ENCODE measurements around the gene UGT1A9.

DNA sequence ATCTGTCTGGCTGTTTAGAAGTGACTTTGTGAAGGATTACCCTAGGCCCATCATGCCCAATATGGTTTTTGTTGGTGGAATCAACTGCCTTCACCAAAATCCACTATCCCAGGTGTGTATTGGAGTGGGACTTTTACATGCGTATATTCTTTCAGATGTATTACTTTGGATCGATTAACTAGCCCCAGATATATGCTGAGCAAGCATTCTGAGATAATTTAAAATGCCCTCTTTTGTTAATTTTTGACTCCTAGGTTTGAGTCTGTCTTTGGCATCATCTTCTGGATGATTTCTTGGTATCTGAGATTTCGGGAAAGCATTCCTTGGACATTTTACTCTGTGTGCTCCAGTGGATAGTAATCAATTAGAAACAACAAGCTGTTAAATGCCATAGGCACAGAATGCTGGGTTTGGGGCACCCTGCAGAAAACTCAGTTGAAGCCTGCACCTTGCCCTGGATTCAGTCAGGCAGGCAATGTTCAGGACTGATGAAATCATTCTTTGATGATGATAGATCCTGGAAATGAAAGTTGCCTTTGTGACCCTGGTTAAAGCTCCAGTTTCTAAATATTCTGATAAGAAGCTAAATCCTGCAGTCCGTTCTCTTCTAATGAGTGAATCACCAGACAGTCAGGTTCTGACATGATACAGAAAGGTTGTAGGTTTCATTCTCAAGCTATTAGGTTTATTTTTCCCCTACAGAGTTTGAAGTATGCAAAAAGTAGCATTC lies 89.5 kb downstream of the UGT1A9 start:
- TF ChIP-seq, protein P1, sequence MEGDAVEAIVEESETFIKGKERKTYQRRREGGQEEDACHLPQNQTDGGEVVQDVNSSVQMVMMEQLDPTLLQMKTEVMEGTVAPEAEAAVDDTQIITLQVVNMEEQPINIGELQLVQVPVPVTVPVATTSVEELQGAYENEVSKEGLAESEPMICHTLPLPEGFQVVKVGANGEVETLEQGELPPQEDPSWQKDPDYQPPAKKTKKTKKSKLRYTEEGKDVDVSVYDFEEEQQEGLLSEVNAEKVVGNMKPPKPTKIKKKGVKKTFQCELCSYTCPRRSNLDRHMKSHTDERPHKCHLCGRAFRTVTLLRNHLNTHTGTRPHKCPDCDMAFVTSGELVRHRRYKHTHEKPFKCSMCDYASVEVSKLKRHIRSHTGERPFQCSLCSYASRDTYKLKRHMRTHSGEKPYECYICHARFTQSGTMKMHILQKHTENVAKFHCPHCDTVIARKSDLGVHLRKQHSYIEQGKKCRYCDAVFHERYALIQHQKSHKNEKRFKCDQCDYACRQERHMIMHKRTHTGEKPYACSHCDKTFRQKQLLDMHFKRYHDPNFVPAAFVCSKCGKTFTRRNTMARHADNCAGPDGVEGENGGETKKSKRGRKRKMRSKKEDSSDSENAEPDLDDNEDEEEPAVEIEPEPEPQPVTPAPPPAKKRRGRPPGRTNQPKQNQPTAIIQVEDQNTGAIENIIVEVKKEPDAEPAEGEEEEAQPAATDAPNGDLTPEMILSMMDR (IDR thresholded peaks at IDR 0.05; ENCODE audit: insufficient read depth, low read length): no peak
- TF ChIP-seq, protein P2, sequence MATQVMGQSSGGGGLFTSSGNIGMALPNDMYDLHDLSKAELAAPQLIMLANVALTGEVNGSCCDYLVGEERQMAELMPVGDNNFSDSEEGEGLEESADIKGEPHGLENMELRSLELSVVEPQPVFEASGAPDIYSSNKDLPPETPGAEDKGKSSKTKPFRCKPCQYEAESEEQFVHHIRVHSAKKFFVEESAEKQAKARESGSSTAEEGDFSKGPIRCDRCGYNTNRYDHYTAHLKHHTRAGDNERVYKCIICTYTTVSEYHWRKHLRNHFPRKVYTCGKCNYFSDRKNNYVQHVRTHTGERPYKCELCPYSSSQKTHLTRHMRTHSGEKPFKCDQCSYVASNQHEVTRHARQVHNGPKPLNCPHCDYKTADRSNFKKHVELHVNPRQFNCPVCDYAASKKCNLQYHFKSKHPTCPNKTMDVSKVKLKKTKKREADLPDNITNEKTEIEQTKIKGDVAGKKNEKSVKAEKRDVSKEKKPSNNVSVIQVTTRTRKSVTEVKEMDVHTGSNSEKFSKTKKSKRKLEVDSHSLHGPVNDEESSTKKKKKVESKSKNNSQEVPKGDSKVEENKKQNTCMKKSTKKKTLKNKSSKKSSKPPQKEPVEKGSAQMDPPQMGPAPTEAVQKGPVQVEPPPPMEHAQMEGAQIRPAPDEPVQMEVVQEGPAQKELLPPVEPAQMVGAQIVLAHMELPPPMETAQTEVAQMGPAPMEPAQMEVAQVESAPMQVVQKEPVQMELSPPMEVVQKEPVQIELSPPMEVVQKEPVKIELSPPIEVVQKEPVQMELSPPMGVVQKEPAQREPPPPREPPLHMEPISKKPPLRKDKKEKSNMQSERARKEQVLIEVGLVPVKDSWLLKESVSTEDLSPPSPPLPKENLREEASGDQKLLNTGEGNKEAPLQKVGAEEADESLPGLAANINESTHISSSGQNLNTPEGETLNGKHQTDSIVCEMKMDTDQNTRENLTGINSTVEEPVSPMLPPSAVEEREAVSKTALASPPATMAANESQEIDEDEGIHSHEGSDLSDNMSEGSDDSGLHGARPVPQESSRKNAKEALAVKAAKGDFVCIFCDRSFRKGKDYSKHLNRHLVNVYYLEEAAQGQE (IDR thresholded peaks at IDR 0.05; ENCODE audit: insufficient replicate concordance, low read depth): no peak
- TF ChIP-seq POLR2AphosphoS5 (IDR thresholded peaks at IDR 0.05; ENCODE audit: low read depth) (no peak), GABPA (IDR thresholded peaks at IDR 0.05; ENCODE audit: low read depth) (no peak), SPI1 (IDR thresholded peaks at IDR 0.05; ENCODE audit: borderline replicate concordance, low read depth) (no peak)
